ENCODE results near the gene MXRA8. TPM values are rescaled to one million over a fixed set of nuclear protein-coding genes. Genes with fewer than 3 reads are reported as not detected.
A peak's percentile ranks its signal among the peaks of the same experiment; 100 is the strongest.

The MXRA8 gene
- total RNA-seq, 1 donor from 2014 or later, result 345 TPM

DNA sequence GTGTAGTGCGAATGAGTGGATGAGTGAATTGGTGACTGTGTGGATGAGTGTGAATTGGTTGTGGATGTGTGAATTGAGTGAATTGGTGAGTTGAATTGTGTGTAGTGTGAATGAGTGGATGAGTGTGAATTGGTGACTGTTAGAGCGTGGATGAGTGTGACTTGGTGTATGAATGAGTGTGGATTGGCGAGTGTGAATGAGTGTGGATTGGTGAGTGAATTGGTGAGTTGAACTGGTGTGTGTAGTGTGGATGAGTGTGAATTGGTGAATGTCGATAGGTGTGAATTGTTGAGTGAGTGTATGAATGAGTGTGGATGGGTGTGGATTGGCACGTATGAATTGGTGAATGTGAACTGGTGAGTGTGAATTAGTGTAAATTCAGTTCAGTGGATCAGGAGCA is 9.0 kb upstream of the MXRA8 start:
- Histone ChIP-seq H3K4me1 (peaks cover 5 to 9% of the 10 kb centered on the region in 2 donors), H3K27ac (no peak overlapping the region), H3K36me3 (no peaks in the 10 kb centered on the region), H3K9me3 (no peaks in the 10 kb centered on the region), H3K4me3 (no peak overlapping the region), H3K27me3 (no peaks in the 10 kb centered on the region)
- no peak for DNase-seq (ENCODE audit: low spot score in 2 of 2)
- TF ChIP-seq, protein P1, sequence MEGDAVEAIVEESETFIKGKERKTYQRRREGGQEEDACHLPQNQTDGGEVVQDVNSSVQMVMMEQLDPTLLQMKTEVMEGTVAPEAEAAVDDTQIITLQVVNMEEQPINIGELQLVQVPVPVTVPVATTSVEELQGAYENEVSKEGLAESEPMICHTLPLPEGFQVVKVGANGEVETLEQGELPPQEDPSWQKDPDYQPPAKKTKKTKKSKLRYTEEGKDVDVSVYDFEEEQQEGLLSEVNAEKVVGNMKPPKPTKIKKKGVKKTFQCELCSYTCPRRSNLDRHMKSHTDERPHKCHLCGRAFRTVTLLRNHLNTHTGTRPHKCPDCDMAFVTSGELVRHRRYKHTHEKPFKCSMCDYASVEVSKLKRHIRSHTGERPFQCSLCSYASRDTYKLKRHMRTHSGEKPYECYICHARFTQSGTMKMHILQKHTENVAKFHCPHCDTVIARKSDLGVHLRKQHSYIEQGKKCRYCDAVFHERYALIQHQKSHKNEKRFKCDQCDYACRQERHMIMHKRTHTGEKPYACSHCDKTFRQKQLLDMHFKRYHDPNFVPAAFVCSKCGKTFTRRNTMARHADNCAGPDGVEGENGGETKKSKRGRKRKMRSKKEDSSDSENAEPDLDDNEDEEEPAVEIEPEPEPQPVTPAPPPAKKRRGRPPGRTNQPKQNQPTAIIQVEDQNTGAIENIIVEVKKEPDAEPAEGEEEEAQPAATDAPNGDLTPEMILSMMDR (IDR thresholded peaks at IDR 0.05), result no peak
- intact Hi-C loops (cut with DNase I), result no loop called here

DNA sequence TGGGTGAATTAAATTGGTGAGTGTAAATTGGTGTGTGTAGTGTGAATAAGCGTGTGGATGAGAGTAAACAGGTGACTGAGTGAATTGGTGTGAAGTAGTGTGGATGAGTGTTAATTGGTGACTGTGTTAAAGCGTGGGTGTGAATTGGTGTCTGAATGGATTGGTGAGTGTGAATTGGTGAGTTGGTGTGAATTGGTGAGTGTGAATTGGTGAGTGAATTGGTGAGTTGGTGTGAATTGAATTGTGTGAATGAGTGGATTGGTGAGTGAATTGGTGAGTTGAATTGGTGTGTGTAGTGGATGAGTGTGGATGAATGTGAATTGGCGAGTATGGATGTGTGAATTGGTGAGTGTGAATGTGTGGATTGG is 8.3 kb upstream of the MXRA8 start:
- intact Hi-C loops (cut with DNase I), result no loop called here
- no peak for DNase-seq (ENCODE audit: low spot score in 2 of 2)
- TF ChIP-seq, protein P1 (IDR thresholded peaks at IDR 0.05), result no peak
- H3K27me3 ChIP-seq, result no peaks in the 10 kb centered on the region
- no peak overlapping the region for H3K4me3 ChIP-seq
- no peaks in the 10 kb centered on the region for H3K9me3 ChIP-seq
- H3K4me1 ChIP-seq, result peaks cover 1 to 7% of the 10 kb centered on the region in 2 donors
- H3K36me3 ChIP-seq, result no peaks in the 10 kb centered on the region
- H3K27ac ChIP-seq, result no peak overlapping the region

DNA sequence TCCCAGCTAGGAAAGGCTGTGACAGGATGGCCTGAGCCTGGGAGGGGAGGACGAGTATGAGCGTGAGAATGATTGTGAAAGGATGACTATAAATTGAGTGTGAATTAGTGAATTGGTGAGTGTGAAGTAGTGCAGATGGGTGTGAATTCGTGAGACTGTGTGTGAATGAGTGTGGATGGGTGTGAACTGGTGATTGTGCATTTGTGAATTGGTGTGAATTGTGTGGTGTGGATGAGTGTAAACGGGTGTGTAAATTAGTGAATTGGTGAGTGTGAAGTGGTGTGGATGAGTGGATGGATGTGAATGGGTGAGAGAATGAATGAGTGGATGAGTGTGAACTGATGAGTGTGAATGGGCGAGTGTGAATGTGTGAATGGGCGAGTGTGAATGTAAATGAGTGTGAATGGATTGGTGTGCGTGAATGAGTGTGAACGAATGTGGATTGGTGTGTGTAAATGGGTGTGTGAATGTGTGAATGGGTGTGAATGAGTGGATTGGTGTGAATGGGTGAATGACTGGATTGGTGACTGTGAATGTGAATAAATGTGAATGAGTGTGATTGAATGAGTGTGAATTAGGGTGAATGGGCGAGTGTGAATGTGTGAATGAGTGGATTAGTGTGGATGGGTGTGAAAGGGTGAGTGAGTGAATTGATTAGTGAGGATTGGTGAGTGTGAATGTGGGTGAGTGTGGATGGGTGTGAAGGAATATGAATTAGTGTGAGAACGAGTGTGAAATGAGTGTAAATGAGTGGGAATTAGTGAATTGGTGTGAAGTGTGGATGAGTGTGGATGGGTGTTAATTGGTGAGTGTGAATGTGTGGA is 7.7 kb upstream of the MXRA8 start:
- no peak for DNase-seq (ENCODE audit: low spot score in 2 of 2)
- Histone ChIP-seq H3K4me3 (no peak overlapping the region), H3K36me3 (no peaks in the 10 kb centered on the region), H3K9me3 (no peaks in the 10 kb centered on the region), H3K27ac (no peak overlapping the region), H3K4me1 (peaks cover 2 to 11% of the 10 kb centered on the region in 2 donors), H3K27me3 (no peaks in the 10 kb centered on the region)
- intact Hi-C loops (cut with DNase I), result no loop called here
- TF ChIP-seq, protein P1 (IDR thresholded peaks at IDR 0.05), result no peak

DNA sequence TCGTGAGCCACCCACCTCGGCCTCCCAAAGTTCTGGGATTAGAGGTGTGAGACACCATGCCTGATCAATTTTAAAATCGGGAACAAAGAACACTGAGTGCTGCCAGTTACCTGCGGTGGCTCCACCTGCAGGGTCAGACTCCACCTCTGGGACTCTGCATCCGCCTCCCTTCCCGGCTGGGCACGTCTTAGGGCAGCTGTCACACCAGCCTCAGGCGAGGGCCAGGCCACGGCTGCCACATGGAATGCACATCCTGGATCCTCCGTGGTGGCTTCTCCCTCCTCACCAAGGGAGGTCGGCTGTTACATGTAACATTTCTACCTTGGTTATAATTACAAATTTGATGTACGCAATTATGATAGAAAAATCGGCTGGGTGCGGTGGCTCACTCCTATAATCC is 5.9 kb upstream of the MXRA8 start:
- intact Hi-C loops (cut with DNase I), result no loop called here
- no peak for DNase-seq (ENCODE audit: low spot score in 2 of 2)
- Histone ChIP-seq H3K27ac (no peak overlapping the region), H3K9me3 (no peaks in the 10 kb centered on the region), H3K27me3 (no peaks in the 10 kb centered on the region), H3K36me3 (no peaks in the 10 kb centered on the region), H3K4me3 (no peak overlapping the region), H3K4me1 (peaks cover 15 to 28% of the 10 kb centered on the region in 2 donors)
- TF ChIP-seq, protein P1 (IDR thresholded peaks at IDR 0.05), result no peak

DNA sequence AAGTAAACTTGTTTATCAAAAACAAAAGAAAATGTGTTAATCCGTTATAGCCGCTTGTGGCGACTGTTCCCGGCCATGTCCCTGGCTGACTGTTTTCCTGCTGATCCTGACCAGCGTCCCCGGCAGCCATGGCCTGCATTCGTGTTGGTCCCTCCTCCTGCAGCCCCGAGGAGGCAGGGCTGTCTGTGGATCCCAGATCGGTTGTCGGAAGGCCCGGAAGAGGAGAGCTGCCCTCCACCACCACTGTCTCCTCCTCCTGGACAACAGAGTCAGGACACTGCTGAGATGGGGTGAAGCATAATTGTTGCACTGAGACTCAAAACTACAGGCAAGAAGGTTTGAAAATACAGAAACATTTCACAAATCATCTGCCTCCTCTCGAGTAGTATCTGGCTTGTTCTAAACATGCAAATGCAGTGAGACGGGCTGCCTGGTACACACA is 3.6 kb upstream of the MXRA8 start:
- H3K27me3 ChIP-seq, result no peaks in the 10 kb centered on the region
- H3K27ac ChIP-seq, result peak overlapping the region; percentile 75 to 90
- H3K4me1 ChIP-seq, result peaks cover 19 to 38% of the 10 kb centered on the region in 2 donors
- no peak for DNase-seq (ENCODE audit: low spot score in 2 of 2)
- no peaks in the 10 kb centered on the region for H3K9me3 ChIP-seq
- no peak overlapping the region for H3K4me3 ChIP-seq
- H3K36me3 ChIP-seq, result no peaks in the 10 kb centered on the region
- TF ChIP-seq, protein P1 (IDR thresholded peaks at IDR 0.05), result no peak
- intact Hi-C loops (cut with DNase I), result no loop called here
